Fibroblast of pulmonary artery (primary cell): Measurements from ENCODE around the gene BRD4.

ENCODE experiments used
- DNase-seq: peaks from one replicate; pipeline ENCODE4 v3.0.0-alpha.2; 2010; ENCODE audit warnings: low read depth
- H3K4me3 ChIP-seq: replicated peaks from 2 replicates; pipeline ENCODE4 v1.5.1; 2011; ENCODE audit warnings: low read depth, mild to moderate bottlenecking, control low read depth, low read length, moderate library complexity
- CTCF ChIP-seq: IDR thresholded peaks from 2 replicates; pipeline ENCODE4 v1.5.1; 2011; ENCODE audit warnings: mild to moderate bottlenecking, control low read depth, low read length, inconsistent platforms; ENCODE audit errors: missing control alignments

The BRD4 gene

GRCh38 chr19:15331419-15332310, 674 bp downstream of the BRD4 start:
- peak overlapping the region; percentile 93 for H3K4me3 ChIP-seq
- peak; percentile 54 for DNase-seq
- no peak for TF ChIP-seq CTCF

- peak; percentile 69 for DNase-seq
- peak overlapping the region; percentile 93 for H3K4me3 ChIP-seq
- TF ChIP-seq CTCF: no peak
Observed at GRCh38 chr19:15330801-15331418, 1.4 kb downstream of the BRD4 start.

GRCh38 chr19:15328312-15328711, 4.0 kb downstream of the BRD4 start:
- no peak for DNase-seq
- no peak overlapping the region for H3K4me3 ChIP-seq
- no peak for TF ChIP-seq CTCF

GRCh38 chr19:15324791-15325519, 7.4 kb downstream of the BRD4 start:
- TF ChIP-seq CTCF: no peak
- H3K4me3 ChIP-seq: no peak overlapping the region
- no peak for DNase-seq

- no peak for TF ChIP-seq CTCF
- DNase-seq: peak; percentile 67
- H3K4me3 ChIP-seq: no peak overlapping the region
Observed at GRCh38 chr19:15323496-15324235, 8.7 kb downstream of the BRD4 start.

- no peak overlapping the region for H3K4me3 ChIP-seq
- TF ChIP-seq CTCF: no peak
- DNase-seq: no peak
Observed at GRCh38 chr19:15321739-15322138, 10.6 kb downstream of the BRD4 start.
